ENCODE data around the gene MAST1.

- TF ChIP-seq CTCF (IDR thresholded peaks at IDR 0.05; ENCODE audit: borderline replicate concordance, extremely low read depth, low read length, poor library complexity, severe bottlenecking): no peak
- no peak for TF ChIP-seq EZH2 (IDR thresholded peaks at IDR 0.05; ENCODE audit: borderline replicate concordance, low read depth, low read length, severe bottlenecking)
Measured at GRCh38 chr19:12789904-12790619, 48.3 kb upstream of the MAST1 start.
